Suprapubic skin (tissue), 4 donors: ENCODE results near the gene MBP. TPM values are rescaled to one million over a fixed set of nuclear protein-coding genes. Genes with fewer than 3 reads are reported as not detected.

Experiments used
- DNase-seq, 2 donors: peaks; one replicate each; pipeline ENCODE4 v3.0.0-alpha.2; 2019; ENCODE audit warnings: low spot score in 2 of 2
- H3K27ac ChIP-seq: fragments of 200-600 bp; sonication (generic); one replicate; pipeline ENCODE4 v1.5.1; 2019
- H3K27me3 ChIP-seq: fragments of 200-600 bp; sonication (generic); one replicate; pipeline ENCODE4 v1.5.1; 2019
- H3K36me3 ChIP-seq: fragments of 200-600 bp; sonication (generic); one replicate; pipeline ENCODE4 v1.5.1; 2019
- H3K4me1 ChIP-seq: fragments of 200-600 bp; sonication (generic); one replicate; pipeline ENCODE4 v1.5.1; 2019
- H3K4me3 ChIP-seq: fragments of 200-600 bp; sonication (generic); one replicate; pipeline ENCODE4 v1.5.1; 2019; ENCODE audit warnings: mild to moderate bottlenecking
- H3K9me3 ChIP-seq: fragments of 200-600 bp; sonication (generic); one replicate; pipeline ENCODE4 v1.5.1; 2019
- CTCF ChIP-seq, 2 donors: fragments of 200-600 bp in 1 of 2; fragments of 450-650 bp in 1 of 2; sonication (generic) in 1 of 2; IDR thresholded peaks; one replicate each; pipeline ENCODE4 v1.5.1; 2016 to 2019; ENCODE audit warnings: antibody characterized with exemption in 2 of 2, mild to moderate bottlenecking in 1 of 2, moderate library complexity in 1 of 2
- EP300 ChIP-seq: sonication (generic); formaldehyde crosslinking; IDR thresholded peaks from one replicate; pipeline ENCODE4 v1.6.1; 2017; ENCODE audit warnings: antibody characterized with exemption
- POLR2A ChIP-seq, 2 donors: fragments of 450-650 bp; IDR thresholded peaks; one replicate each; pipeline ENCODE4 v1.6.1; 2017; ENCODE audit warnings: antibody characterized with exemption in 2 of 2, mild to moderate bottlenecking in 2 of 2, moderate library complexity in 2 of 2
- POLR2AphosphoS5 ChIP-seq, 3 donors: sonication (generic); formaldehyde crosslinking; IDR thresholded peaks; one replicate each; pipeline ENCODE4 v1.6.1; 2017; ENCODE audit warnings: antibody characterized with exemption in 3 of 3
- WGBS: methylation state at CpG from one replicate; pipeline ENCODE4 v1.1.5; 2018; 5-methylcytosine and 5-hydroxymethylcytosine counted together
- total RNA-seq, 4 donors: library from RNA; depleted of rRNA; stranded (reverse); fragments of >200 nt; gene quantifications; one replicate each; pipeline ENCODE4 v1.1.0, GENCODE V29; 2016

MBP gene
- total RNA-seq, 4 donors from 2014 or later, result 37.0 to 100 (median 69.3) TPM

GRCh38 chr18:77067291-77068061 is 65.1 kb downstream of the MBP start:
- H3K27ac ChIP-seq, result peak overlapping the region; percentile 82
- no peaks in the 10 kb centered on the region for H3K27me3 ChIP-seq
- peak in 1 of 2 donors; percentile 77 for DNase-seq

DNA sequence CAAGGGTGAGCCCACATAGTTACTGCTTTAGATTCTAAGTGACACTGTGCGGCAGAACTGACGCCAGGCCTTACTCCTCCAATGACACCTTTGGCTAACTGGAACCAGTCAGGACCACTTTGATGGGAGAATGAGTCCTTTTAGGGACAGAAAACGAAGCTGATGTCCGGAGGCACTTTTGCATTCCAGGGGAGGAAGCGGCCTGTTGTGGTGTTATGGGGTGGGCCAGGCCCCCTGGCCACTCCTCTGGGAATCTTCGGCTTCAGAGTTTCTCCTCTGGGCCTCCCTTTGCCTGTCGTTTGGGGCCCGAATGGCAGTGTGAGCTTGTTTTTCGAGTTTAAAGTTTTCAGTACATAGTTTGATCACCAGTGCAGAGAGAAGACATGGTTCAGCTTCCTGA is 65.9 kb downstream of the MBP start:
- H3K9me3 ChIP-seq, result no peaks in the 10 kb centered on the region
- TF ChIP-seq POLR2AphosphoS5 (IDR thresholded peaks at IDR 0.05) (no peak), EP300 (no peak), POLR2A (IDR thresholded peaks at IDR 0.05) (no peak), CTCF (IDR thresholded peaks at IDR 0.05) (no peak)
- WGBS, result 89% methylated on average over 7 of the region's 9 CpGs
- DNase-seq, result no peak
- H3K4me3 ChIP-seq, result no peak overlapping the region
- peaks cover 20% of the 10 kb centered on the region for H3K36me3 ChIP-seq
- peaks cover 71% of the 10 kb centered on the region for H3K4me1 ChIP-seq
- no peaks in the 10 kb centered on the region for H3K27me3 ChIP-seq
- H3K27ac ChIP-seq, result peak overlapping the region; percentile 82

More at GRCh38 chr18:77067291-77068061, 65.1 kb downstream of the MBP start:
- Histone ChIP-seq H3K36me3 (peaks cover 16% of the 10 kb centered on the region), H3K4me3 (no peak overlapping the region), H3K4me1 (peaks cover 79% of the 10 kb centered on the region), H3K9me3 (no peaks in the 10 kb centered on the region)
- 34% methylated on average over 14 of the region's 14 CpGs for WGBS
- TF ChIP-seq CTCF (IDR thresholded peaks at IDR 0.05) (peak in 1 of 2 donors; percentile 5), EP300 (no peak), POLR2A (IDR thresholded peaks at IDR 0.05) (peak in 1 of 2 donors; percentile 35)

- TF ChIP-seq EP300 (no peak), POLR2AphosphoS5 (IDR thresholded peaks at IDR 0.05) (no peak), CTCF (IDR thresholded peaks at IDR 0.05) (no peak), POLR2A (IDR thresholded peaks at IDR 0.05) (no peak)
- H3K36me3 ChIP-seq, result peaks cover 20% of the 10 kb centered on the region
- H3K9me3 ChIP-seq, result no peaks in the 10 kb centered on the region
- H3K27ac ChIP-seq, result peak overlapping the region; percentile 82
- H3K4me3 ChIP-seq, result no peak overlapping the region
- peaks cover 66% of the 10 kb centered on the region for H3K4me1 ChIP-seq
- no peaks in the 10 kb centered on the region for H3K27me3 ChIP-seq
- DNase-seq, result no peak
- WGBS, result 97% methylated on average over 9 of the region's 9 CpGs
These were observed 66.5 kb downstream of the MBP start for GRCh38 chr18:77066101-77066500.

DNA sequence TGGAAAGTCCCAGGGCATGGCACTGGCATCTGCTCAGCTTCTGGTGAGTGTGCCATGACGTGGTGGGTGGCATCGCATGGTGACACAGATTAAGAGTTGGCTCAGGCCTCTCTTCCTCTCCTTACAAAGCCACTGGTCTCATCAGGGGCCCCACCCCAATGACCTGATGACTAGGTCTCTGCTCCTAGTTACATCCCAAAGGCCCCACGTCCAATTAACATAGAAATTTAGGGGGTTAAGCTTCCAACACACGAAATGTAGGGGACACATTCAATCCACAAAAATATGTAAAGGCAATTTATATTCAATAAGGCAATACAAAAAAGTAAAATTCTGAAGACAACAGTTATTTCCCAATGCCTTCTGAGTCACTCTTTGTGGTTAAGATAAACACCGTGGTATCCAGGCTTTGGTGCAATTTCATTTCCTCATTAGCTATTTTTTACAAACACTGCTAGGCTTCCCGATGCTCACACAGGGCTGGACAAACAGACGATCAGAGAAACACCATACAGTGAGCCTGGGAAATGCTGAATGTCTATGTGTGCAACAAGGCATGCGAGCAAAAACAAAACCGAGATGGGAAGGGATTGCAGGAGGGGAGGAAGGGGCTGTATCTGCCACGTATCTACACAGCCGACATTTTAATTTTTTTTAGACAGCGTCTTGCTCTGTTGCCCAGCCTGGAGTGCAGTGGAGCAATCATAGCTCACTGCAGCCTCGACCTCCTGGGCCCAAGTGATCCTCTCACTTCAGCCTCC is 67.2 kb downstream of the MBP start:
- peaks cover 59% of the 10 kb centered on the region for H3K4me1 ChIP-seq
- peak overlapping the region; percentile 82 for H3K27ac ChIP-seq
- no peaks in the 10 kb centered on the region for H3K27me3 ChIP-seq
- H3K9me3 ChIP-seq, result no peaks in the 10 kb centered on the region
- no peak for DNase-seq
- WGBS, result 54% methylated on average over 13 of the region's 13 CpGs
- no peak overlapping the region for H3K4me3 ChIP-seq
- TF ChIP-seq POLR2A (IDR thresholded peaks at IDR 0.05) (no peak), POLR2AphosphoS5 (IDR thresholded peaks at IDR 0.05) (peak in 1 of 3 donors; percentile 11)
- peaks cover 20% of the 10 kb centered on the region for H3K36me3 ChIP-seq

DNA sequence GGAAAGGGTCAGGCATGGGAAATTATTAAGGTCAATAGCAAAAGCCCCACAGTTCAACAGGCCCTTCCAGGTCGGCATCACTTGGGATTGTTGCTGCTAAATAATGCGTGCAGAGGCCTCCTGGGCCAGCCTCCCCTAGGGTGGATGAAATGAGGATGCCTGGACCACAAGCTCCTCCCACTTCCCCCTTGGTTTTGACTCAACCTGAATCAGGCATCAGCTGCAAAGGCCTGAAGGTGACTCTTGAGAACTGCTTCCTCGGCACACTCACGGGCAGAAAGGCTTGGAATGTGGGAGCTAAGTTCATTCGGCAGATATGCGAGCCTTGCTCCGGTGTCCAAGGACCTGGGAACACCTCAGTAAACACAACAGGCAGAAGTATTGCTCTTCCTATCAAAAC is 69.3 kb downstream of the MBP start:
- no peaks in the 10 kb centered on the region for H3K27me3 ChIP-seq
- no peak for DNase-seq
- H3K36me3 ChIP-seq, result peaks cover 20% of the 10 kb centered on the region
- H3K9me3 ChIP-seq, result no peaks in the 10 kb centered on the region
- no peak overlapping the region for H3K4me3 ChIP-seq
- peaks cover 43% of the 10 kb centered on the region for H3K4me1 ChIP-seq
- TF ChIP-seq EP300 (no peak), POLR2AphosphoS5 (IDR thresholded peaks at IDR 0.05) (no peak), POLR2A (IDR thresholded peaks at IDR 0.05) (no peak), CTCF (IDR thresholded peaks at IDR 0.05) (no peak)
- peak overlapping the region; percentile 75 for H3K27ac ChIP-seq
- WGBS, result 80% methylated on average over 7 of the region's 7 CpGs
